HCT116 (cell line): Measurements from ENCODE around the gene MRAS. TPM values are rescaled to one million over a fixed set of nuclear protein-coding genes. Genes with fewer than 3 reads are reported as not detected.
A peak's percentile ranks its signal among the peaks of the same experiment; 100 is the strongest.

Source experiments
- ATAC-seq: fragments of 200-7000 bp; cut with Tn5 transposase; 2 replicates; pipeline ENCODE4 v1.9.1; 2020; ENCODE audit warnings: mild to moderate bottlenecking, moderate library complexity
- BruUV-seq: library from RNA; stranded (reverse); fragments of 400-500 nt; replicated peaks from 2 replicates; lab custom pipeline; 2021; lab: Mats Ljungman, UMichigan
- CTCF ChIA-PET: fragments of 300-600 bp; sonication (Branson Sonifier 250); formaldehyde crosslinking; loops from one replicate; lab custom pipeline; 2021; ENCODE audit warnings: antibody characterized with exemption; lab: Charles Lee
- POLR2A ChIA-PET: fragments of 300-600, 350-600 bp; sonication (Branson Sonifier 250); formaldehyde crosslinking; loops from one replicate; lab custom pipeline; 2021; ENCODE audit warnings: antibody characterized with exemption; lab: Charles Lee
- RAD21 ChIA-PET, 2 experiments: fragments of 300-600 bp; sonication (Branson Sonifier 250); formaldehyde crosslinking; loops; one replicate each; lab custom pipeline; 2023; ENCODE audit warnings: low total read pairs in 2 of 2; ENCODE audit not compliant: uncharacterized antibody in 2 of 2, unreplicated experiment in 2 of 2, low non-redundant PET in 1 of 2; lab: Charles Lee
- DNase-seq: peaks from one replicate; pipeline ENCODE4 v3.0.0-alpha.2; 2010; ENCODE audit warnings: low read depth, low spot score
- H2AFZ ChIP-seq: fragments of 200-600 bp; shearing (Covaris generic), sonication (generic); 2 replicates; pipeline ENCODE4 v1.6.1; 2017; ENCODE audit warnings: low read depth, mixed run types, mixed read lengths, antibody characterized with exemption, low read length; ENCODE audit not compliant: poor library complexity, severe bottlenecking
- H3K27ac ChIP-seq: 2 replicates; pipeline ENCODE4 v1.5.1; 2012; ENCODE audit warnings: low read depth, low read length
- H3K27me3 ChIP-seq: fragments of 200-600 bp; sonication (generic); 2 replicates; pipeline ENCODE4 v1.6.1; 2016; ENCODE audit warnings: mixed run types, low read length, mixed read lengths; ENCODE audit not compliant: insufficient read depth
- H3K36me3 ChIP-seq, 2 experiments: fragments of 200-500 bp in 1 of 2; fragments of 200-600 bp in 1 of 2; sonication (Bioruptor generic) in 1 of 2; sonication (generic) in 1 of 2; 2 replicates each; pipeline versions ENCODE4 v1.5.1 to v1.6.1; 2014 to 2016; ENCODE audit warnings: low read length in 2 of 2, inconsistent platforms in 1 of 2, mixed read lengths in 1 of 2, mixed run types in 1 of 2; ENCODE audit not compliant: insufficient read depth in 2 of 2, control insufficient read depth in 1 of 2
- H3K4me1 ChIP-seq, 2 experiments: fragments of 200-600 bp in 1 of 2; sonication (generic) in 1 of 2; 2 replicates each; pipeline versions ENCODE4 v1.5.1 to v1.6.1; 2012 to 2017; ENCODE audit warnings: low read length in 2 of 2, inconsistent platforms in 1 of 2, mild to moderate bottlenecking in 1 of 2, mixed read lengths in 1 of 2, mixed run types in 1 of 2, moderate library complexity in 1 of 2; ENCODE audit not compliant: insufficient read depth in 2 of 2, control insufficient read depth in 1 of 2
- H3K4me2 ChIP-seq: fragments of 200-600 bp; sonication (generic); 2 replicates; pipeline ENCODE4 v1.6.1; 2017; ENCODE audit warnings: mixed run types, low read length, mixed read lengths
- H3K4me3 ChIP-seq, 2 experiments: fragments of 200-600 bp in 1 of 2; sonication (generic) in 1 of 2; replicated peaks in 1 of 2; 2 replicates each; pipeline ENCODE4 v1.5.1; 2011 to 2016; ENCODE audit warnings: low read length in 2 of 2, control low read depth in 1 of 2, low read depth in 1 of 2, mild to moderate bottlenecking in 1 of 2, mixed read lengths in 1 of 2, mixed run types in 1 of 2
- H3K79me2 ChIP-seq: fragments of 200-600 bp; sonication (generic); 2 replicates; pipeline ENCODE4 v1.6.1; 2017; ENCODE audit warnings: mild to moderate bottlenecking, mixed run types, low read length, moderate library complexity, mixed read lengths; ENCODE audit not compliant: insufficient read depth
- H3K9ac ChIP-seq: fragments of 200-600 bp; sonication (generic); 2 replicates; pipeline ENCODE4 v1.6.1; 2016; ENCODE audit warnings: low read length, mixed read lengths
- H3K9me2 ChIP-seq: fragments of 200-600 bp; sonication (generic), shearing (Covaris generic); 2 replicates; pipeline ENCODE4 v1.6.1; 2017; ENCODE audit warnings: mixed run types, mild to moderate bottlenecking, moderate library complexity; ENCODE audit not compliant: insufficient read depth
- H3K9me3 ChIP-seq, 2 experiments: fragments of 200-500 bp in 1 of 2; fragments of 200-600 bp in 1 of 2; sonication (Bioruptor generic) in 1 of 2; sonication (generic) in 1 of 2; 2 replicates each; pipeline ENCODE4 v1.6.1; 2014 to 2017; ENCODE audit warnings: low read length in 2 of 2, mixed read lengths in 2 of 2, inconsistent platforms in 1 of 2, low read depth in 1 of 2, mild to moderate bottlenecking in 1 of 2, mixed run types in 1 of 2, moderate library complexity in 1 of 2; ENCODE audit not compliant: control insufficient read depth in 1 of 2, insufficient read depth in 1 of 2
- H4K20me1 ChIP-seq: fragments of 200-600 bp; sonication (generic), shearing (Covaris generic); 2 replicates; pipeline ENCODE4 v1.6.1; 2017; ENCODE audit warnings: mixed run types, mild to moderate bottlenecking, moderate library complexity; ENCODE audit not compliant: insufficient read depth
- CBX3 ChIP-seq: IDR thresholded peaks from 2 replicates; pipeline ENCODE4 v1.6.1; 2012; ENCODE audit warnings: low read depth
- CEBPB ChIP-seq: IDR thresholded peaks from 2 replicates; pipeline ENCODE4 v1.6.1; 2012; ENCODE audit warnings: low read depth
- ELF1 ChIP-seq: IDR thresholded peaks from 2 replicates; pipeline ENCODE4 v1.6.1; 2012; ENCODE audit warnings: low read depth, borderline replicate concordance
- EZH2 ChIP-seq: fragments of 200-600 bp; sonication (generic); IDR thresholded peaks from 2 replicates; pipeline ENCODE4 v1.6.1; 2017; ENCODE audit warnings: antibody characterized with exemption, mixed run types
- EZH2phosphoT487 ChIP-seq: fragments of 200-600 bp; IDR thresholded peaks from 2 replicates; pipeline ENCODE4 v1.6.1; 2018; ENCODE audit warnings: antibody characterized with exemption, borderline replicate concordance
- FOSL1 ChIP-seq: IDR thresholded peaks from 2 replicates; pipeline ENCODE4 v1.6.1; 2012; ENCODE audit warnings: low read depth
- JUND ChIP-seq: IDR thresholded peaks from 2 replicates; pipeline ENCODE4 v1.6.1; 2012
- MAX ChIP-seq: IDR thresholded peaks from 2 replicates; pipeline ENCODE4 v1.6.1; 2012
- POLR2A ChIP-seq: IDR thresholded peaks from 2 replicates; pipeline ENCODE4 v1.7.0; 2011; ENCODE audit warnings: borderline replicate concordance; ENCODE audit not compliant: insufficient read depth, insufficient read length; ENCODE audit errors: extremely low read depth
- POLR2AphosphoS5 ChIP-seq: IDR thresholded peaks from 2 replicates; pipeline ENCODE4 v1.6.1; 2011; ENCODE audit warnings: mild to moderate bottlenecking, low read depth, low read length, moderate library complexity
- RAD21 ChIP-seq: IDR thresholded peaks from 2 replicates; pipeline ENCODE4 v1.6.1; 2012; ENCODE audit warnings: low read depth, mild to moderate bottlenecking
- SP1 ChIP-seq: IDR thresholded peaks from 2 replicates; pipeline ENCODE4 v1.6.1; 2012; ENCODE audit warnings: low read depth
- SRF ChIP-seq: IDR thresholded peaks from 2 replicates; pipeline ENCODE4 v1.6.1; 2012; ENCODE audit warnings: low read depth
- YY1 ChIP-seq: IDR thresholded peaks from 2 replicates; pipeline ENCODE4 v1.6.1; 2011; ENCODE audit warnings: low read length, low read depth, moderate library complexity, mild to moderate bottlenecking; ENCODE audit not compliant: insufficient replicate concordance; ENCODE audit errors: extremely low read depth
- ZBTB33 ChIP-seq: IDR thresholded peaks from 2 replicates; pipeline ENCODE4 v1.6.1; 2011; ENCODE audit warnings: mild to moderate bottlenecking, low read length, moderate library complexity; ENCODE audit not compliant: insufficient replicate concordance; ENCODE audit errors: extremely low read depth
- ZFX ChIP-seq: fragments of 450-650 bp; IDR thresholded peaks from 2 replicates; pipeline ENCODE4 v1.6.1; 2017
- ZNF274 ChIP-seq: fragments of 200-500 bp; sonication (Bioruptor generic); IDR thresholded peaks from 2 replicates; pipeline ENCODE4 v1.6.1; 2014; ENCODE audit warnings: mild to moderate bottlenecking, low read depth, low read length, inconsistent platforms
- intact Hi-C: fragments of 100-400 bp; cut with micrococcal nuclease; formaldehyde crosslinking; loops from 2 replicates; pipeline ENCODE4 v1.10.0; 2022
- total RNA-seq: library from RNA; stranded (reverse); gene quantifications from one replicate; pipeline ENCODE4 v1.2.1, GENCODE V29; 2021; ENCODE audit not compliant: unreplicated experiment

The MRAS gene
- total RNA-seq, 1 experiment from 2014 or later, result 13.5 TPM

DNA sequence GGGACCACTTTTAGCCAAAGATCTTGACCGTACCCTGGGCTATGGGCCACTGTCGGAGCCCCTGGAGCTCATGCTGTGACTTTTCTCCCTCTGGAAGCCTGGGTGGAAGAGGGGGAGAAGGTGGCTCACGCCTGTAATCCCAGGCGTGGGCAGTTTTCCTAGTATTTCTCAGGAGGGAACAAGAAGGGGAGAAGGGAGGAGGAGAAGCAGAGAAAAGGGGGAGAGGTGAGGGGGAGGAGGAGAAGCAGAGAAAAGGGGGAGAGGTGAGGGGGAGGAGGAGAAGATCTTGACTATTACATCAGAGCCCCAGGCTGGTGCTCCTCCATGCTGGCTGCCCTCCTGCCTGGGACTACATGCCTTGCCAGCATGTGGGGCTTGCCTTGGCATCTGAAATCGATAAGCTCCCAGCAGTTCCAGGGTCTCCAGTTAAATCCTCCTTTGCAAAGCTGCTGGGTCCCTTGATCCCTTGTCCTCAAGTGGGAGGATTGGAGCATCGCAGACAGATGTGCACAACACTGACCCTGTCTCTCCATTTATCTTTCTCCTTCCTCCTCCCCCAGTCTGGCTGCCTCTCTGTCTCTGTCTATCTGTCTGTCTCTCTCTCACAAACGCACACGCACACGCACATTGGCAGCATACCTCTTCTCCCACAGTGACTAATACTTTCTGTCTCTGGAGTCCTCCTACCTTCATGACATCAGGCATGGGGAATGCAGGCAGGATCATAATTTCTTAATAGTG is 41.6 kb downstream of the MRAS start (continued):
- TF ChIP-seq ZNF274, result no peak
- no peak for TF ChIP-seq EZH2phosphoT487
- TF ChIP-seq POLR2AphosphoS5, result no peak
- no peak for TF ChIP-seq POLR2A

- Histone ChIP-seq H3K4me1 (peaks cover 21 to 26% of the 10 kb centered on the region in 2 experiments), H3K9ac (peak overlapping the region; percentile 57), H2AFZ (no peak overlapping the region), H3K9me3 (no peaks in the 10 kb centered on the region), H3K9me2 (no peaks in the 10 kb centered on the region), H3K4me2 (peak overlapping the region; percentile 79), H3K36me3 (no peaks in the 10 kb centered on the region), H3K4me3 (peak overlapping the region in 1 of 2 experiments; percentile 43; a peak in 2 of 4 replicates), H4K20me1 (no peaks in the 10 kb centered on the region), H3K79me2 (no peaks in the 10 kb centered on the region), H3K27ac (peak overlapping the region; percentile 53; the same call in 1 of the 2 replicates), H3K27me3 (no peaks in the 10 kb centered on the region)
- RAD21 ChIA-PET, result no interaction called here
- intact Hi-C loops, result no loop called here
- DNase-seq, result no peak
- POLR2A ChIA-PET, result no interaction called here
- ATAC-seq, result peak; percentile 73
- CTCF ChIA-PET, result interaction anchor here (0.6 to 3.4 kb wide), 5 partner anchors 25 to 536 kb away, joined by 3 to 15 read pairs (median 4); no protein-coding TSS in a partner anchor
- TF ChIP-seq YY1 (no peak), MAX (no peak), ELF1 (no peak), POLR2AphosphoS5 (no peak), EZH2phosphoT487 (no peak), CEBPB (no peak), JUND (no peak), RAD21 (no peak), EZH2 (no peak), SRF (no peak), FOSL1 (no peak), ZNF274 (no peak), ZFX (no peak), CBX3 (no peak), SP1 (no peak), ZBTB33 (no peak)
- BruUV-seq, result no TSS peak
Measured at GRCh38 chr3:138390582-138390932, 42.2 kb downstream of the MRAS start.
